Stomach smooth muscle (tissue), 2 donors: ENCODE results near the gene RELT.

Experiments used
- H3K27ac ChIP-seq: one replicate; pipeline ENCODE4 v1.7.0; 2013; ENCODE audit warnings: mild to moderate bottlenecking, low read length, inconsistent platforms
- H3K27me3 ChIP-seq, 2 donors: one replicate each; pipeline ENCODE4 v1.7.0; 2013; ENCODE audit warnings: low read length in 2 of 2; ENCODE audit not compliant: insufficient read depth in 2 of 2, control insufficient read depth in 1 of 2
- H3K36me3 ChIP-seq, 2 donors: one replicate each; pipeline ENCODE4 v1.7.0; 2013; ENCODE audit warnings: low read length in 2 of 2; ENCODE audit not compliant: control insufficient read depth in 2 of 2, insufficient read depth in 2 of 2
- H3K4me1 ChIP-seq: one replicate; pipeline ENCODE4 v1.7.0; 2013; ENCODE audit warnings: low read length; ENCODE audit not compliant: control insufficient read depth, insufficient read depth
- H3K4me3 ChIP-seq, 2 donors: one replicate each; pipeline ENCODE4 v1.7.0; 2013; ENCODE audit warnings: low read length in 2 of 2
- H3K9ac ChIP-seq, 2 donors: one replicate each; pipeline ENCODE4 v1.7.0; 2013; ENCODE audit warnings: low read length in 2 of 2, mild to moderate bottlenecking in 1 of 2
- H3K9me3 ChIP-seq, 2 donors: one replicate each; pipeline ENCODE4 v1.7.0; 2013; ENCODE audit warnings: low read length in 2 of 2; ENCODE audit not compliant: control insufficient read depth in 2 of 2
- donor health status: healthy.
- donor health status: Pancreatic carcinoma.

Gene RELT

DNA sequence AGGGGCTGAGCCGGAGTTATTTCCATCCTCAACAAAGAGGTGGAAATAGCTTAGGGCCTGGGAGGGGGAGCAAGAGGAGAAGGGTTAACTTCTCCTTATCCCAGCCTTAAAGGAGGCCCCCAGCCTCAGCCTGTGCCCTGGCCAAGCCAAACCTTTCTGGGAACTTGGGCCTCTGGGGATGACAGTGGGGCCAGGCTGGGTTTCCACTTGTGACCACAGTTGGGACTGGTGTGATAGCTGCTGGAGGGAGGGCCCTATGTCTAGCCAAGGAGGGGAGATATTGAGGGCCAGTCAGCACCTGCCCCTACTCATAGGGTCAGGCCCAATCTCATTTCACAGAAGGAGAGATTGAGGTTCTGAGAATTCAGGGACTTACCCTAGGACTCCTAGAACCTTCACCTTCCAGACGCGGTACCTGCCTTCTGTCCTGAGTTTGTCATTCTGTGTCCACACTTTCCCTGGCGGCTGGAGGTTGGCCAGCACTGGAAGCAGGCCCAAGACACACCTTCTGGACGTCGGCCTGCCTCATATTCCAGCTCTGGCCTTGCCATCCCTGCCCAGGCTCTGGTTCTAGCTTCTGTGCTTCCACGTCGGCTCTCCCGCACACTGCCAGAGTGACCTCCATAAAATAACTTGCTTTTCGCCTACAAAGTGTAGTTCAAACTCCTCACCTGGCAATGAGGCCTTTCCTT, 3.1 kb downstream of the RELT start:
- H3K27ac ChIP-seq, result no peak overlapping the region
- no peak overlapping the region for H3K9ac ChIP-seq
- H3K4me1 ChIP-seq, result peaks cover 29% of the 10 kb centered on the region

GRCh38 chr11:73380331-73380730, 4.1 kb downstream of the RELT start:
- H3K9ac ChIP-seq, result no peak overlapping the region
- H3K27me3 ChIP-seq, result no peaks in the 10 kb centered on the region
- H3K4me3 ChIP-seq, result no peak overlapping the region
- no peaks in the 10 kb centered on the region for H3K36me3 ChIP-seq
- no peaks in the 10 kb centered on the region for H3K9me3 ChIP-seq
- no peak overlapping the region for H3K27ac ChIP-seq
- H3K4me1 ChIP-seq, result peaks cover 31% of the 10 kb centered on the region

More for the DNA sequence above, 3.1 kb downstream of the RELT start:
- Histone ChIP-seq H3K36me3 (no peaks in the 10 kb centered on the region), H3K9me3 (no peaks in the 10 kb centered on the region), H3K27me3 (no peaks in the 10 kb centered on the region), H3K4me3 (no peak overlapping the region)

DNA sequence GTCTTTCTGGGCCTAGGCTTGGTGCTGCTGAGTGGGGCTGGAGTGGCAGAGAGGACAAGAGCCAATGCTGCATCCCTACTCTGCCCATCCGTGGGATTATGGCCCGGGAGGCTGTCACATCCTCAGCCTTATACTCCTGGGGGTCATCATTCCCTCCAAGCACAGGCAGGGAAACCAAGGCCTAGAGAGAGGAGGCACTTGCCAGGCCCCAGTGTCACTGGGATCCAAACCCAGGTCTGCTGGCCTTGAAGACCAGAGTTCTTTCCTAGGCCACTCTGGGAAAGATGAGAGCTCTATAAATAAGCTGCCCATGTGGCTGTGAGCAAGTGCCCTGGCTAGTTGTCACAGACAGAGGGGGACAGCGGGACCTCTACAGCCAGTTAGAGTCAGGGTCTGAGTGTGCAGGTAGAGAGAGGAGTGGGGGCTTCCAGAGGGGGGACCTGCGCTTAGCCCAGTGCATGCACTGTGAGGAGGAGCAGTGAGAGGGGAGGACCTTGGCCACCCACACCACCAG, 4.8 kb downstream of the RELT start:
- Histone ChIP-seq H3K36me3 (no peaks in the 10 kb centered on the region), H3K4me3 (no peak overlapping the region), H3K27ac (no peak overlapping the region), H3K27me3 (no peaks in the 10 kb centered on the region), H3K4me1 (peaks cover 32% of the 10 kb centered on the region), H3K9ac (no peak overlapping the region), H3K9me3 (no peaks in the 10 kb centered on the region)

GRCh38 chr11:73381589-73381988, 5.4 kb downstream of the RELT start:
- H3K4me1 ChIP-seq, result peaks cover 35% of the 10 kb centered on the region
- no peak overlapping the region for H3K9ac ChIP-seq
- H3K4me3 ChIP-seq, result no peak overlapping the region

GRCh38 chr11:73382183-73382582, 6.0 kb downstream of the RELT start:
- H3K36me3 ChIP-seq, result no peaks in the 10 kb centered on the region
- H3K9me3 ChIP-seq, result no peaks in the 10 kb centered on the region
- H3K27me3 ChIP-seq, result no peaks in the 10 kb centered on the region
- no peak overlapping the region for H3K9ac ChIP-seq
- H3K4me1 ChIP-seq, result peaks cover 30% of the 10 kb centered on the region
- no peak overlapping the region for H3K4me3 ChIP-seq
- H3K27ac ChIP-seq, result no peak overlapping the region

More at GRCh38 chr11:73381589-73381988, 5.4 kb downstream of the RELT start:
- Histone ChIP-seq H3K27me3 (no peaks in the 10 kb centered on the region), H3K27ac (no peak overlapping the region), H3K36me3 (no peaks in the 10 kb centered on the region), H3K9me3 (no peaks in the 10 kb centered on the region)

DNA sequence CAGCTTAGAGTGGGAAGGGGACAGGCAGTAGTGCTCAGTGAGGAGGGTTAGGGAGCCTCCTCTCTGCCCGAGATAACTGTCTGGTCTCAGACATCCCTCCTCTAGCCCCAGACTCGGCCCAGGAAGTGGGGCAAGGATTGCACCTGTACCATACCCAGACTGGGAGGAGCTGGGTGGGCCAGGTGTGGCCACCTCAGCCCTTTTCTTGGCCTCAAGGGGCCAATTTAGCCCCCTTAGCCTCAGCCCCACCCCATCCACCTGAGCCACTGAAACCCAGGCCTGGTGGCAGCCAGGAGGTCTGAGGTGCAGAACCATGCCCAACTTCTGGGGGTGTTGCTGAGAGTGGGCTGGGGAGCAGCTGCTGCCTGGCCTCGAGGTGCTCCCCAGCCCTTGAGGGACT, 6.5 kb downstream of the RELT start:
- H3K27ac ChIP-seq, result no peak overlapping the region
- H3K9me3 ChIP-seq, result no peaks in the 10 kb centered on the region
- H3K4me3 ChIP-seq, result no peak overlapping the region
- H3K27me3 ChIP-seq, result no peaks in the 10 kb centered on the region
- H3K36me3 ChIP-seq, result no peaks in the 10 kb centered on the region
- H3K9ac ChIP-seq, result no peak overlapping the region
- peaks cover 25% of the 10 kb centered on the region for H3K4me1 ChIP-seq

DNA sequence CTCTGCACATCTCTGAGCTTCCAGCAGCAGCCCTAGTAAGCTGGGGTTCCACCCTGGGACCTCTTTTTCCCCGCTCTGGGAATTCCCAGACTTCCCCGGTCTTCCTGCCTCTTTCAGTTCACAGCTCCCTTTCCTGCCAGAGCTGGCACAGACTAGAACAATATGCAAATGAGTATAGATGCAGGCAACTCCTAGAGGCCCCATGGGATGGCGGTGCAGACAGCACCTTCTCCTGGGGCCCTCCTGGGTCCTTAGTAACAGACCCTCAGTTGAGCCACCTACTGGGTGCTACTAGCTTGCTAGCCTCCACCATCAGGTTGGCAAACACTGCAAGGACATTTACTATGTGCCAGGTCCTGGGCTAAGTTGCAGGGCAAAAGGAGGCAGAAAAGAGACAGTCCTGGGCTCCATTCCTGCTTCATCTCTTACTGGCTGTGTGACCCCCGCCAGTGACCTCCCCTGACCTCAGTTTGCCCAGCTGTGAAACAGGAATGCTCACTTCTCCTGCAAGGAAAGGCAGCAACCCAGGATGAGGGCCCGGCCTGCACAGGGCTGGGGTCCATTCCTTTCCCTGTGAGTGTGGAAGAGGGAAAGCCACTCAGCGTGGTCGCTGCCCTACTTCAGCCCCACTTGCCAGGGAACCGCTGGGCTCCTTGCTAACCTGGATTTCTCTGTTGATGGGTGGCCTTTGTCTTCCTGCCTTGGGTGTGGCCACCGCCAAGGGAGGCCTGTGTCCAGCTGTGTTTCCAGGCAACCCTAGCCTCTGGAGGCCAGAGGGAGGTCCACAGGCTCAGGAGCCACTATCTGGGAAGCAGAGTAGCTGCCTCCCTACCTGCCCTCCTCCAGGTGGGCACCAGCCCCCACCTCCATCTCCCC, 7.3 kb downstream of the RELT start:
- Histone ChIP-seq H3K9ac (no peak overlapping the region), H3K36me3 (no peaks in the 10 kb centered on the region), H3K4me1 (peaks cover 25% of the 10 kb centered on the region), H3K27ac (no peak overlapping the region), H3K9me3 (no peaks in the 10 kb centered on the region), H3K4me3 (no peak overlapping the region), H3K27me3 (no peaks in the 10 kb centered on the region)

DNA sequence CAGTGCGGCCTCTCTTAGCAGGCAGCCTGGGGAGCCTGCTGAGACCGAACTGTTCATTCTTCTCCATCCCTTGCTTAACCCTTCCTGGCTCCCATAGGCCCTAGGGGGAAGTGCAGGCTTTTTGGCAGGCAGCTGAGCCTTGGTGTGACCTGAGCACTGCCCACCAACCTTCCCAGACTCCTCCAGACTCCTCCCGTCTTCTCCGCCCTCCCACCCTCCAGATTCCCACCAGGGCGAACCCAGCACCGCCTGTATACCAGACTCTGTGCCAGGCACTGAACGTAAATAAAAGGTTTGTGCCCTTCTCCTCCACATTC, 7.9 kb downstream of the RELT start:
- H3K4me1 ChIP-seq, result peaks cover 25% of the 10 kb centered on the region
- H3K9ac ChIP-seq, result no peak overlapping the region
- no peak overlapping the region for H3K4me3 ChIP-seq
- H3K27ac ChIP-seq, result no peak overlapping the region
- H3K36me3 ChIP-seq, result no peaks in the 10 kb centered on the region
- H3K9me3 ChIP-seq, result no peaks in the 10 kb centered on the region
- no peaks in the 10 kb centered on the region for H3K27me3 ChIP-seq

DNA sequence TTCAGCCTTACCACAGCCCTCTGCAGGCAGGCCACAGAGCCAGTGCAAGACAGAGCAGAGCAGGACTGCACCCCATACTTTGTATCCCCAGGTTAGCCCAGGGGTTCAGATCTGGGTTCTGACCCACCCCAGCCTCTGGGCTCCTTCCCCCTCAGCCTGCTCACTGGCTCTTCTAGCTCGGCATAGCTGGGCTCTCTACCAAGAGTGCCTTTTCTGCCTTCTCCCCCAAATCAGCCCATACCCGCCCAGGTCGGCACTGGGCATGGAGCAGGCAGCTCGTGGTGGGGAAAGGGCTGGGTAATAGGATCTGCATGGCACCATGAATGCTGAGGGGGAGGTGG, 8.3 kb downstream of the RELT start:
- H3K4me1 ChIP-seq, result peaks cover 26% of the 10 kb centered on the region
- H3K9ac ChIP-seq, result no peak overlapping the region
- H3K4me3 ChIP-seq, result no peak overlapping the region
- no peaks in the 10 kb centered on the region for H3K27me3 ChIP-seq
- no peaks in the 10 kb centered on the region for H3K36me3 ChIP-seq
- H3K27ac ChIP-seq, result no peak overlapping the region
- H3K9me3 ChIP-seq, result no peaks in the 10 kb centered on the region

- H3K9ac ChIP-seq, result no peak overlapping the region
- peaks cover 23% of the 10 kb centered on the region for H3K4me1 ChIP-seq
Observed at GRCh38 chr11:73384872-73385689, 8.9 kb downstream of the RELT start.

More at GRCh38 chr11:73384872-73385689, 8.9 kb downstream of the RELT start:
- no peak overlapping the region for H3K4me3 ChIP-seq
- no peaks in the 10 kb centered on the region for H3K27me3 ChIP-seq
- no peak overlapping the region for H3K27ac ChIP-seq
- no peaks in the 10 kb centered on the region for H3K36me3 ChIP-seq
- H3K9me3 ChIP-seq, result no peaks in the 10 kb centered on the region
